ENCODE results near the gene DGKG. TPM values are rescaled to one million over a fixed set of nuclear protein-coding genes. Genes with fewer than 3 reads are reported as not detected.

The DGKG gene
- total and polyA plus RNA-seq, 10 of the 15 experiments (the other 5 are each of a cell fraction or from before 2014, with no cell fraction given), result 0.39 to 6.2 (median 4.7) TPM

DNA sequence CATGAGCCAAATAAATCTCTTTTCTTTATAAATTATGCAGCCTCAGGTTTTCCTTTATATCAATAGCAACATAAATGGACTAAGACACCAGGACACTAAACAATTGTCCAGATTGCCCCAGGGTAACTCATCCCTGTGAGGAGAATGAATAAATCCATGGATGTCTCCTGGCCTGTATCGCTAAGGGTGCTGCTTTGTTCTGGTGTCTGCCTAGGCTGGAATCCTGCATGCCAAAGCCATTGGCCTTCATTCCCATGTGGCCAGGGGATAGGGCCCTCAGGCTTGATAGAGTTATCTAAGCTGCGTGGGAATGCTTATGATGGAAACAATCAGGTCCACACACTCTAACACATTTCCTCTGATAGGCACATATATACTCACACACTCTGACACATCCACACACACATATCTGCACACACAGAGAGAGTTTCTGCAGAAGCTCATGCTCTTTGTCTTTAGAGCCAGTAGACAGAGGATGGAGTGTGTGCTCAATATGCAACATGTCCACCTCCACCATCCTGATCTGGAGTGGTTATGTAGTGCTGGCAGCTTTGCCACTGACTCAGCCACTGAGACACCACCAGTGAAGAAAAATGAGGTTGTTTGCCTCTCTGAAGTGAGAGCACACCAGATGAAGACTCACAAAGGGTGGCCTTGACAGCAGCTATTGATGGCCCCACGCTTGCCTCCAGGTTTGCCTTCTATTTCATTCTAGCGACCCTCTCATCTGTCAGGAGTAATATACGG is 24.0 kb upstream of the DGKG start:
- no peak for FAIRE-seq
- CTCF ChIA-PET, result no interaction called here

More for the DNA sequence above, 24.0 kb upstream of the DGKG start:
- Histone ChIP-seq H3K36me3 (ENCODE audit: control insufficient read depth in 2 of 2, insufficient read depth in 2 of 2, low read length in 1 of 2) (no peaks in the 10 kb centered on the region), H3K27ac (ENCODE audit: control insufficient read depth, insufficient read depth) (no peak overlapping the region), H3K4me2 (ENCODE audit: control insufficient read depth, insufficient read depth) (no peak overlapping the region), H3K27me3 (replicated peaks in 1 of 2; ENCODE audit: control insufficient read depth in 2 of 2, insufficient read depth in 2 of 2, low read length in 1 of 2) (no peaks in the 10 kb centered on the region), H3K9me3 (replicated peaks; ENCODE audit: control insufficient read depth, insufficient read depth, low read length) (no peaks in the 10 kb centered on the region; the same call in 2 of the 3 replicates), H3K4me3 (no peak overlapping the region), H2AFZ (ENCODE audit: control insufficient read depth, low read depth, low read length) (no peak overlapping the region), H3K9ac (ENCODE audit: control insufficient read depth, insufficient read depth, low read length) (no peak overlapping the region), H3K4me1 (ENCODE audit: control insufficient read depth, insufficient read depth, low read length) (peaks cover 10% of the 10 kb centered on the region; the same call in 1 of the 2 replicates), H4K20me1 (ENCODE audit: control insufficient read depth, insufficient read depth) (no peaks in the 10 kb centered on the region), H3K79me2 (ENCODE audit: control insufficient read depth, insufficient read depth, low read length) (no peaks in the 10 kb centered on the region)
- ChIA-PET POLR2A (no interaction called here), SMC1A (ENCODE audit: uncharacterized antibody, unreplicated experiment) (no interaction called here), RAD21 (ENCODE audit: unreplicated experiment) (no interaction called here)
- ATAC-seq (no peak), DNase-seq (ENCODE audit: low read depth, low spot score) (no peak)
- in situ Hi-C loops (cut with MboI) (no loop called here), intact Hi-C loops (cut with micrococcal nuclease; ENCODE audit: unreplicated experiment) (no loop called here)
- BruUV-seq (replicated peaks), result no TSS peak
- WGBS (ENCODE audit: insufficient coverage, insufficient replicate concordance, low lambda C conversion rate, missing lambda C conversion rate), result 49% methylated on average over 5 of the region's 5 CpGs
- TF ChIP-seq IRF5 (IDR thresholded peaks at IDR 0.05; ENCODE audit: borderline replicate concordance) (no peak), TBL1XR1 (IDR thresholded peaks at IDR 0.05; ENCODE audit: low read depth, low read length) (no peak)
- TF ChIP-seq, protein P1, sequence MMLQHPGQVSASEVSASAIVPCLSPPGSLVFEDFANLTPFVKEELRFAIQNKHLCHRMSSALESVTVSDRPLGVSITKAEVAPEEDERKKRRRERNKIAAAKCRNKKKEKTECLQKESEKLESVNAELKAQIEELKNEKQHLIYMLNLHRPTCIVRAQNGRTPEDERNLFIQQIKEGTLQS (IDR thresholded peaks at IDR 0.05; ENCODE audit: borderline replicate concordance, extremely low read depth, low read depth, low read length), result no peak
